Brain pericyte (primary cell): ENCODE results near the gene MAP3K2.
"Not testable (repeated sequence)": the region's sequence is repeated elsewhere in the genome, so short reads cannot be mapped to it uniquely, and the experiment has no call there.

ENCODE experiments used
- DNase-seq: peaks from one replicate; pipeline ENCODE4 v3.0.0-alpha.2; 2012; ENCODE audit warnings: low read depth, low spot score

Gene MAP3K2

DNA sequence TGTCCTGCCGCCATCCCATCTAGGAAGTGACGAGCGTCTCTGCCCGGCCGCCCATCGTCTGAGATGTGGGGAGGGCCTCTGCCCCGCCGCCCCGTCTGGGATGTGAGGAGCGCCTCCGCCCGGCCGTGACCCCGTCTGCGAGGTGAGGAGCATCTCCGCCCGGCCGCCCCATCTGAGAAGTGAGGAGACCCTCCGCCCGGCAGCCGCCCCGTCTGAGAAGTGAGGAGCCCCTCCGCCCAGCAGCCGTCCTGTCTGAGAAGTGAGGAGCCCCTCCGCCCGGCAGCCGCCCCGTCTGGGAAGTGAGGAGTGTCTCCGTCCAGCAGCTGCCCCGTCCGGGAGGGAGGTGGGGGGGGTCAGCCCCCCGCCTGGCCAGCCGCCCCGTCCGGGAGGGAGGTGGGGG is 34.6 kb downstream of the MAP3K2 start:
- not testable (repeated sequence) for DNase-seq

DNA sequence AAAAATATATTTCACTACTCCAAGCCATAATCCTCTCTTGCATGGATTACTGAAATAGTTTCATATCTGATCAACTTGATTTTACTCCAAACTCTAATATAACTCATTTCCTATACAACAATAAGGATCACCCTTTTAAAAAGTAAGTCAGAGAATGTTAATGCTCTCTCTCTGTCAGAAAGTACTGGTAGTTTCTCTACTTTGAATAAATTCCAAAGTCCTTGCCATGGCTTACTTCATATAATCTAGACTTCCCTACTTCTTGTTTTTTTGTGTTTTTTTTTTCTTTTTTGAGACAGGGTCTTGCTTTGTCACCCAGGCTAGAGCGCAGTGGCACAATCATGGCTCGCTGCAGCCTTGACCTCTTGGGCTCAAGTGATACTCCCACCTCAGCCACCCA is 36.2 kb downstream of the MAP3K2 start:
- no peak for DNase-seq

DNA sequence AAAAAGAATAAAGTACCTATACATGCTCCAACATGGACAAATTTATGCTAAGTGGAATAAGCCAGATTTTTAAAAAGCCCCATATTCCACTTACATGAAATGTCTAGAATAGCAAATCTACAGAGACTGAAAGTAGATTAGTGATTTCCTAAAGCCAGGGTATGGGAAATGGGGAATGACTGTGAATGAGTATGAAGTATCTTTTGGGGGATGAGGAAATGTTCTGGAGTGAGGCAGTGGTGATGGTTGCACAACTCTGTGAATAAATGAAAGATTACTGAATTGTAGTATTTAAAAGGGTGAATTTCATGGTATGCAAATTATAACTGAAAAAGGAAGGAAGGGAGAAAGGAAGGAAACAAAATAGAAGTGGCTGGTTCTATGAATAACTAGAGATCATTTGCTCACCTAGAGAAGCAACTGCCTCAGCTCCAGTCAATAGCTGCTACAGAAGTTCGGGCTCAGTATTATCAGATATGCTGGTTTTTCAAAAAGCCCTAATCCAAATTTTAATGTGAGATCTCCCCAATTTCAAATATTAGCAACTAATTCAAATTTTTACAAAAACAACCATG is 39.3 kb downstream of the MAP3K2 start:
- DNase-seq: no peak

DNA sequence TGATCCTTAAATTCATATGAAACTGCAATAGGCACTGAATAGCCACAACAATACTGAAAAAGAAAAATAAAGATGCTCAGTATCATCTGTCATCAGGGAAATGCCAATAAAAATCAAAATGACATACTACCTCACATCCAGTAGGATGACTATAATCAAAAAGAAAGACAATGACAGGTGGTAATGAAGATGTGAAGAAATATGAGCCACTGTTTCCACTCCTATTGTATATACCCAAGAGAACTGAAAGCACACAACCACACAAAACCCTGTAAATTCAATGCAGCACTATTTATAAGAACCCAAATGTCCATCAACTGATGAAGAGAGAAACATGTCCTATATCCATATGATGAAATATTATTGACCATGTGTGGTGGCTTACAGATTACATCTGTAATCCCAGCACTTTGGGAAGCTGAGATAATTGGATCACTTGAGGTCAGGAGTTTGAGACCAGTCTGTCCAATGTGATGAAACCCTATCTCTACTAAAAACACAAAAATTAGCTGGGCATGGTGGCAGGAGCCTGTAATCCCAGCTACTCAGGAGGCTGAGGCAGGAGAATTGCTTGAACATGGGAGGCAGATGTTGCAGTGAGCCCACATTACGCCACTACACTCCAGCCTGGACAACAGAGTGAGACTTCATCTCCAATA is 39.9 kb downstream of the MAP3K2 start:
- DNase-seq: no peak

DNA sequence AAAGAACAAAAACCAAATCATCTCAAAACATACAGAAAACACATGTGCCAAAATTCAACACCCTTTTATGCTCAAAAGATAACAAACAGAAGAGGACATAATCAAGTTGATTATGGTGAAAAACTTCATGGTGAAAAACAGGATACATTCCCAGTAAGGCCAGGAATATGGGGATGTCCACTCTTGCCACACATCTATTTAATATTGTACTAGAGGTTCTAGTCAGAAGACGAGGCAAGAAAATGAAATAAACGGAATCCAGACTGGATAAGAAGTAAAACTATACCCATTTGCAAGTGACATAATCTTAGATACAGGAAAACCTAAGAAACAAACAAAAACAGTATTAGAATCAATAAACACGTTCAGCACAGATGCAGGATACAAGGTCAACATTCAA is 40.8 kb downstream of the MAP3K2 start:
- no peak for DNase-seq

DNA sequence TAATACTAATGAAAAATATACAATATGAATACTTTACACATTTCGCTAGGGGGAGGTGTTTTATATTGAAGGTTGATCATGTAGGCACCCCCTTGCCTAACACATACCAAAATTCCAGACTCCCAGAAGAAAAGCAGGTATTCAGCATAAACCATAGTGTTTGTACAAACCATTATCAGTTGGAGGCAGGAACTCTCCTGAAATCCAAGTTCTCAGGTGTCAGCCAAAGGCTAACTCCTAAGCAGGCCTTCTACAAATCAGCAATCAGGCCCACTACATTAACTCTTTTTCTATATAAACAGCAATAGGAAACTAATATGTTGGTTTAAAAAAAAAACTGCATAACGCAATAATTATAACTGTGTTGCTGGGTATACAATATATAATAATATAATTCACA is 44.5 kb downstream of the MAP3K2 start:
- no peak for DNase-seq

DNA sequence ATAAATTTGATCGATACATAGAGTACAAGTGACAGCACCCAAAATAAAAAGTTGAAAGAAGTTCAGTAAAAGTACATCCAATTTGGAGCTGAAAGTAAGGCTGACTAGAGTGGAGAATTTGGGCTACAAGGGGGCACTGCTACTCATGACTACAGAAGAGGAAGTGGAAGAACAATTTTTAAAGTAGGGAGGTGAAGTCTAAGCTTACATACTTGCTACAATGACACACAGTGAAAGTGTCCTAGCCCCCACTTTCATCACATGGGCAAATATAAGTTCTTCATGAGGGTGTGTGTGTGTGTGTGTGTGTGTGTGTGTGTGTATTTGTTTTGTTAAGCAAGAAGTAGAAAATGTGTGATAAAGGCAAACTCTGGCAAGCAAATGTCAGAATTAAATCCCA is 45.7 kb downstream of the MAP3K2 start:
- DNase-seq: no peak

DNA sequence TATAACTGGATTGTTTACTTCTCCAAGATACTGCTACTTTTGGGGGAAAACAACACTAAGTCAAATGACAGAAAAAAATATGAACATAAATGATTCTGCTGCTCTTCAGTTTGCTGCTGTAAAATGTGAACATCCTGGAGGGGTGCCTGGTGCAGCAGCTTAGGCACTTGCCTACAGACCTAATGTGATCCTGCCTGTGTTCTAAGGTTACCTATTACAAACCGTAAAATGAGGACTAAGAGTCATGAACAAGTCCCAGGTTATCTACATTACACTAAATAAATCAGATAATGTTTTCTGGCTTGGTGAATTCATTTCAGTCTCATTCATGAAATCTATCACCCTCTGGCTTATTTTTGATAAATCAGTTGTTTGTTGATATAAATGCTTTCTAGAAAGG is 55.4 kb downstream of the MAP3K2 start:
- DNase-seq: no peak

DNA sequence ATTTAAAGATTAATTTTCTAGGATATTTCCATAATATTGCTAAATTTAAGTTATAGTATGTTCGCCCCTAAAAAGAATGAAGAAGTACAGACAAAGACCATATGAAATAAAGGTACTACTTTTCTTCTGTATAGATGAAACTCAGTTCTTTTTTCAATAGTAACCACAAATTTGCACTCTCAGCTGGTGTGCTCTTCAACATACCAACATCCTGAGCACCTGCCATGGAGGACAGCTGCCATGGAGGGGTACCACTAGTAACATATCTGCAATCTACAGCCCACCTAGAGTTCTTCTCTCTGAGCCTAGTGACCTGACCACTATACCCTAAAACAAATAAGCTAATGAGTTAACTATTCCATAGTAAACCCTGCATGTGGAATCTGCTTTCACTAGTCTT is 57.0 kb downstream of the MAP3K2 start:
- DNase-seq: no peak

DNA sequence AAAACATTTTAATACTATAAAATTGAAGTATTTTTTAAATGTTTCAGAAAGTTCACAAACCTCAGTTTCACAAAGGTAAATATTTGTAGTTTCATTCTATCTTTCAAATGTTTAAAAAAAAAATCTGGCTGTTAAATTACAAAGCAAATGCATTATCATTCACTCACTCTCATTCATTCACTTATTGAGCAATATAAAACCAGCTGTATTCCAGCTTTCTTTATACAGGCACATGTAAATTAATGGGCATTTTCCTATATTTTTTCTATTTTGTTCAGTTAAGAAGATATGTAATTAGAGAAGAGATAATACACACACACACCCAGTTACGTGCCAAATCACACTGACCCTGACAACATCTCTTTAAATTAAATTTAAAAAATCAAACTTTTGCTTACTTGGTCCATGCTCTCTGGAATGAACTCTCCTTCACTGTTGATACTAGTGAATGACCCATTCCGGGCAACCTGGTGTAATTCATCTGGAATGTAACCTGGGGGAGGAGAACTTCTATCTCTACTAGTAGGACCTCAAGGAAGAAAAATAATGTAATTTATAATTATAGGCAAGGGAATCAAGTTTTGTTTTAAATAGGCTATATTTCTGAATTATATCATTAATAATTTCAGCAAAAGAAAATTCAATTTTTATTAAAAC is 61.4 kb downstream of the MAP3K2 start:
- DNase-seq: no peak

DNA sequence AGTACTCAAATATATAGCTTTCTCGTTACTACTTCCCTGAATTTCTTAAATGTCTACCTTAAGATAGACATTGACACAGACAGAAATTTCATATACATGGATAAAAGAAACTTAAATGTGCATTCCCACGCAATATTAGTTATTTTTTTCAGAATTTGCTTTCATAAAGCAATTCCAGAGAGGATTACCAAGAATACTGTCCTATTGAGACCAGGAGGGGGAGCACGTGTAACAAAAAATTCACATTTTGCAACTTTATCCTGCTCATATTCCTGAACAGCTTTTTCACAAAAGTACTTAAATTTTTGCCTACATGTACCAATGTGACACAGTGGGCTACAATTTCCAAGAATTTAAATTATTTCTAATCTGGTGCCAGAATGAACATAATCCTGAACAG is 63.1 kb downstream of the MAP3K2 start:
- peak; percentile 18 for DNase-seq

DNA sequence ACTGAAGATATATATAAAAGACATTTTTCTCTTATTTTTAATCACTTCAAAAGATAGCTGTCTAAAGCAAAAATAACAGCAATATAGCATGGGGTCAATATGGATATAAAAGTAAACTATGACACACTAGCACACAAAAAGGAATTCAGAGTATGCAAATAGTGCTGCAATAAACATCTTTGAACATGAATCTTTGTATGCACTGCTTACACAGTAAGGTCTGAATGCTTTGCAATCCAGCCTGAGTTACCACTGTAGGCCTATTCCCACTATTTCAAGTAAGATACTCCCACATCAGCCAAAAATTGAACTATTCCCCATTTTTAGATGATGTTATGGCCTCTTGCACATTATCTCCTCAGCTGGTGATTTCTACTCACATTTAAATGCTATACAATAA is 66.5 kb downstream of the MAP3K2 start:
- no peak for DNase-seq

DNA sequence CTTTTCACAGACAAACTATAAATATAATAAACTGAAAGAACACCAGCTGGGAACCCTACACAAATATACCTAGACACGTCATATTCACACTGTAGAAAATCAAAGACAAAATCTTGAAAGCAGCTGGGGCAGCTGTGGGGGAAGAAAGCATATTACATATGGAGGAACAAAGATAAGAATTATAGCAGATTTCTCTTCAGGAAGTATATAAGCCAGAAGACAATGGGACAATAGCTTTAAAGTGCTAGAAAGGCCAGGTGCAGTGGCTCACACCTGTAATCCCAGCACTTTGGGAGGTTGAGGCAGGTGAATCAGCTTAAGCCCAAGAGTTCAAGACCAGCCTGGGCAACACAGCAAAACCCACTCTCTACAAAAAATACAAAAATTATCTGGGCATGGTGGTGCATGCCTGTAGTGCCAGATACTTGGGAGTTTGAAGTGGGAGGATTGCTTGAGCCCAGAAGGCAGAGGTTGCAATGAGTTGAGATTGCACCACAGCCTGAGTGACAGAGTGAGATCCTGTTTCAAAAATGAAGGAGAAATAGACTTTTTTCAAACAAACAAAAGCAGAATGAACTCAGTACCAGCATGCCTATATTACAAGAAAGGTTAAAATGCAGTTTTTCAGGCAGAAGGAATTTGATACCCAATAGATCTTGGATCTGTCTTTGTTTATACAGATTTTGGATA is 67.0 kb downstream of the MAP3K2 start:
- DNase-seq: no peak

DNA sequence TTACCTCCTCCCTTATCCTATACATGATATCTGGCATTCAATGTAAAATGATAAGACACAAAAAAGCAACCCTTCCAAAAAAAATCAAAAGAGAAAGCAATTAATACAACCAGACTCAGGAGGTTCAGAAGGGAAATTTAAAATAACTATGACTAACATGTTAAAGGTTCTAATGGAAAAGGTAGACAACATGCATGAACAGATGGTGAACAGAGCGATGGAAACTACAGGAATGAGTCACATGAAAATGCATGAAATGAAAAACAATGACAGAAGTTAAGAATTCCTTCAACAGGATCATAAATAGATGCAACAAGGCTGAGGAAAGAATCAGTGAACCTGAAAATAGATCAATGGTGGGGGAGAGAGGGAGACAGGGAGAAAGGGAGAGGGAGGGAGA is 67.7 kb downstream of the MAP3K2 start:
- DNase-seq: no peak

DNA sequence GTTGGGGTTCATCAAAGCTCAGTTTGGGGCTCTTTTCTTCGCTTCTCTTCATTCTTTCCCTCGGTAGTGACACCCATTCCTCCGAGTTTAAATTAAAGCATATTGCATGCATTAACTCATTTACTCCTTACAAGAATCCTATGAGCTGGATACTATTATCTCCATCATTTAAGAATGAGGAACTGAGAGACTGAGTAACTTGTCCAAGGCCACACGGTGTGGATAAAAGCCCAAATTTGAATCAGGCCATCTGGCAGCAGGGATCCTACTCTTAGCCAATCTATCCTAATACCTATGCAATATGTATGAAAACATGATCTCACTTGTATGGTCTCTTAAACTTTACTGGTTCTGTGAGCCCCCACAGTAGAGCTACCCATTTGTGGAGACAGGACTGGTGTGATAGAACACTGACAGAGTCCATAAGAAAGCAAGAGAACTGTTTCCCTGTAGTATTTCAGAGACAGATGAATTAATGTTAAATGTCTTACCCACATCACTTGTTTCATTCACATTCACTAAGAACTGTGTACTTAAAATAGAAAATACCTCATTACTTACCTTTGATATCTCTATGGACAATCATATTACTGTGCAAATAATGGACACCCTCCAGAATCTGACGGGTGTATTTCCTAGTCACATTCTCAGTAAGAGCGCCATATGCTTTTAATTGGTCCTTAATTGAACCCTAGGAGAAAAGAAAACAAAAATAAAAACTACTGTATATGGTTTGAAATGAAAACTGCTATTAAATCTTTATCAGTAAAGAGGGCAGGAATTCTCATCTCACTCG is 73.4 kb downstream of the MAP3K2 start:
- no peak for DNase-seq

DNA sequence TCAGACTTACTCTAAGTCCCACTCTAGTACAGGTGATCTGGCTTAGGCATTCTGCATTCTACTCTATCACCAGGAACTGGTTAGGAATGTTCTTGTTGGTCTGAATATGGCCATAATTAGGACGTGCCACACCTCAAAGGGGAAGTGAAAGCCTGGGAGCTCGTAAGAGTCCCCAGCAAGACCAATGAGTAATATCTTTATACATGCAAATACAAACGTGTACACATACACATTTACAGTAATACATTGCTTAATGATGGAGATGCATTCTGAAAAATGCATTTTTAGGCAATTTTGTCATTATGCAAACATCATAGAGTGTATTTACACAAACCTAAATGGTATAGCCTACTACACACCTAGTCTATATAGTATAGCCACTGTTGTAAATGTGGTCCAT is 74.4 kb downstream of the MAP3K2 start:
- DNase-seq: no peak

DNA sequence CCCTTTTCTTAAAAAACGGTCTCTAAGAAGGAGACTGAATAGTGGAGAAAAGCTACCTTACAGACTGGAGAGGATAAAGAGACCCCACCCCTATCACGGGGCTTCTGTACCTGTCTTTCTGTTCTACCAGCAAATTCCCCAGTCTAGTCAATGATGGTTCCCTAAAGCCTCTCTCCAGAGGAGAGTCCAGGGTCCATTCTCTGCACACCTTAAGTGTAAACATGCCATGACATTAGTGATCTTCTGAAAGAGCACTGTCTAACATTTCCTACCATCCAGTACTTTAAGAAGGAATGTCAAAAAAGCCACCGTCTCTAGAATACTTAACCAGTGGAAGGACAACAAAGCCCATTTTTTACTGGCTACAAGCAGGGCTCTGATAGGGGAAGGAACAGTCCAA is 76.8 kb downstream of the MAP3K2 start:
- no peak for DNase-seq

DNA sequence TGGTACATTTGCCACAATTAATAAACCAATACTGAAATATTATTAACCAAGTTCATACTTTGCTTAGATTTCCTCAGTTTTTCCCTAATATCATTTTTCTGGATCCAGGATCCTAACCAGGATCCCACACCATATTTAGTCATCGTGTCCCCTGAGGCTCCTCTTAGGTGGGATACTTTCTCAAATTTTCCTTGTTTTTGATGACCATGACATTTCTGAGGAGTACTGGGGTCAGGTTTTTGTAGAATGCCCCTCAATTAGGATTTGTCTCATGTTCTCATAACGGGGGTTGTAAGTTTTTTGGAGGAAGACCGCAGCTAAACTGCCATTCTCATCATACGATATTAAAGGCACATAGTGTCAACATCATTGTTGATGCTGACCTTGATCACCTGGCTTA is 78.3 kb downstream of the MAP3K2 start:
- no peak for DNase-seq

DNA sequence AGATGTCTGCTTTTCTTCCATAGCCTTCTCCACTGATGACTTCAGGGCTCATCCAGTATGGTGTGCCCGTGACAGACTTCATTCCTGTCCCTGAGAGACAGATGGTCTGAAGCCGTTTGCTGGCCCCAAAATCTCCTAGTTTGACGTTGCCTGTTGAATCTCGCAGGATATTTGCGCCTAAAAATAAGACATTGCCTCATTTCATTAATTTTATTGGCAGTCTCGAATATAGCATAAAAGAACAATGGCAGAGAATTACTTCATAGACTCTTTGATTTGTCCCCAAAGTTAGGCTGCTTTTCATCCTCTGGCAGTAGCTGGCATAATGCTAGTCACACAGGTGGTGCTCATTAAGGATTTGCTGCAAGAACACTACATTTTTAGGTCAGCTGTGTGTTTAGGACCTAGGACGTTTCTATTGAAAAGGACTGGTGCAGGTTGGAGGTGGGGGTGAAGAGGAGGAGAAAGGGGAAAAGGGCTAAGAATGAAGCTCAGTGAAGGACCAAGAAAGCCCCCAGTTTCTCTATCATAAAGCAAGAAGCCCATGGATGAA is 79.1 kb downstream of the MAP3K2 start:
- no peak for DNase-seq

DNA sequence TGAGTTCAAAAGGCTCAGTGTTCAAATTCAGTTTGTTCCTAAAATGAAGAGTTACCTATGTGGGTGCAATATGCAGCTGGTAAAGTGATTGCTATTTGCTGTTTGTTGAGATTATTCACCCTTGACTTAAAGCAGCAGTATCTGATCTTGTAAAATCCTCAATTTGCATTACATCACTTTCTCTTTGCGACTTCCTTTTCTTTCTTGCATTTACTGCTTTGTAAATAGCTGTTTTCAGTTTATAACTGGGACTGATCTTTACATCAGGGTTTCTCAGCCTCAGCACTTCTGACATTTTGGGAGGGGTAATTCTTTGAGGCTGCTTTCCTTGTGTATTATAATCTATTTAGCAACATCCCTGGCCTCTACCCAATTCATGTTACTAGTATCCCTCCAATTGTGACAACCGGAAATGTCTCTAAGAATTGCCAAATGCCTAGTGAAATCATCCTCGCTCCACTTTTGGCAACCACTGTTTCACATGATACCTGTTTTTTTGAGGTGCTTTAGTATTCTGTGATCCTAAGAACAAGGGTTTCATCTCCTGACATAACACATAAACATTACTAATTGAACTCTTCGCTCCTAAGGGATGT is 81.7 kb downstream of the MAP3K2 start:
- no peak for DNase-seq

DNA sequence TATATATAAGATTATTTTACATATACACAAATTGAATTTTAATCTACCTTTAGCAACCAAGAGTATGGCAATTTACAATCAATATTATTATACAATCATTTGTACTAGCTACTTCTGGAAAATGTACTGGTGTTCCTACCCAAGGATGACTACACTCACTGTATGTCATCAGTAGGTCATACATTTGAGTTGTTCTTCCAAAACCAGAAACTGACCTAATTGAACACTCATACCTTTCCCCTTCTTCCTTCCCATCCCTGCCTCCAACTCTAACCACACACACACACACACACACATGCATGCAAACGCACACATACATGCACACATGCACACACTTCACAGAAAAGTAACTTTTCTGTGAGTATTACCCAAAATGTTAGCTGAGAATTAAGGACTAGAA is 85.6 kb downstream of the MAP3K2 start:
- no peak for DNase-seq
